OCI-LY3 (cell line): ENCODE results near the gene HES4.

Experiments
- H2AFZ ChIP-seq: fragments of 200-600, 300-600 bp; shearing (Covaris generic); 2 replicates; pipeline ENCODE4 v1.6.0; 2014; ENCODE audit warnings: antibody characterized with exemption, low read depth, low read length
- H3K27ac ChIP-seq: fragments of 200-600, 300-600 bp; sonication (generic); 2 replicates; pipeline ENCODE4 v1.5.1; 2014; ENCODE audit warnings: mild to moderate bottlenecking, low read length, moderate library complexity, mixed read lengths
- H3K27me3 ChIP-seq: fragments of 200-600, 300-600 bp; sonication (generic); 2 replicates; pipeline ENCODE4 v1.6.1; 2014; ENCODE audit warnings: low read depth, low read length, mixed read lengths
- H3K36me3 ChIP-seq: fragments of 200-600, 300-600 bp; sonication (generic); replicated peaks from 2 replicates; pipeline ENCODE3; 2014; ENCODE audit warnings: low read depth, low read length, mixed read lengths
- H3K4me1 ChIP-seq: fragments of 300-600, 200-600 bp; sonication (generic); 2 replicates; pipeline ENCODE4 v1.6.1; 2014; ENCODE audit warnings: low read length, mixed read lengths
- H3K4me2 ChIP-seq: fragments of 200-600, 300-600 bp; sonication (generic); 2 replicates; pipeline ENCODE4 v1.6.1; 2014; ENCODE audit warnings: low read length, mixed read lengths
- H3K4me3 ChIP-seq: fragments of 300-600, 200-600 bp; sonication (generic); 2 replicates; pipeline ENCODE4 v1.5.1; 2014; ENCODE audit warnings: antibody characterized with exemption, mild to moderate bottlenecking, low read length, moderate library complexity
- H3K79me2 ChIP-seq: fragments of 300-600, 200-600 bp; shearing (Covaris generic); 2 replicates; pipeline ENCODE4 v1.6.1; 2014; ENCODE audit warnings: mild to moderate bottlenecking, low read length, mixed read lengths
- H3K9ac ChIP-seq: fragments of 300-600, 200-600 bp; shearing (Covaris generic); 2 replicates; pipeline ENCODE4 v1.6.0; 2014; ENCODE audit warnings: mild to moderate bottlenecking, low read length, moderate library complexity
- H3K9me3 ChIP-seq: fragments of 200-600, 300-600 bp; shearing (Covaris generic); 2 replicates; pipeline ENCODE4 v1.6.1; 2014; ENCODE audit warnings: low read length, mixed read lengths; ENCODE audit not compliant: insufficient read depth
- H4K20me1 ChIP-seq: fragments of 200-600, 300-600 bp; sonication (generic); 2 replicates; pipeline ENCODE4 v1.6.1; 2016; ENCODE audit warnings: low read length, mixed read lengths; ENCODE audit not compliant: insufficient read depth
- CTCF ChIP-seq: fragments of 200-600, 300-600 bp; sonication (generic); IDR thresholded peaks from 2 replicates; pipeline ENCODE4 v1.5.1; 2014; ENCODE audit warnings: antibody characterized with exemption, low read length, low read depth
- EZH2phosphoT487 ChIP-seq: fragments of 200-600 bp; shearing (Covaris generic); IDR thresholded peaks from 2 replicates; pipeline ENCODE4 v1.6.1; 2018; ENCODE audit warnings: antibody characterized with exemption, mixed run types, low read depth

HES4 gene

GRCh38 chr1:1041092-1041523 is 41.2 kb upstream of the HES4 start:
- no peak overlapping the region for H3K27ac ChIP-seq
- peaks cover 6% of the 10 kb centered on the region; the same call in 1 of the 2 replicates for H4K20me1 ChIP-seq
- H3K9me3 ChIP-seq = no peaks in the 10 kb centered on the region
- no peak for TF ChIP-seq CTCF
- TF ChIP-seq EZH2phosphoT487 = no peak
- no peaks in the 10 kb centered on the region for H3K36me3 ChIP-seq
- H3K79me2 ChIP-seq = no peaks in the 10 kb centered on the region
- H2AFZ ChIP-seq = no peak overlapping the region
- H3K4me1 ChIP-seq = peaks cover 17% of the 10 kb centered on the region
- peaks cover 8% of the 10 kb centered on the region; the same call in 1 of the 2 replicates for H3K27me3 ChIP-seq
- H3K4me3 ChIP-seq = no peak overlapping the region
- no peak overlapping the region for H3K4me2 ChIP-seq
- no peak overlapping the region for H3K9ac ChIP-seq

DNA sequence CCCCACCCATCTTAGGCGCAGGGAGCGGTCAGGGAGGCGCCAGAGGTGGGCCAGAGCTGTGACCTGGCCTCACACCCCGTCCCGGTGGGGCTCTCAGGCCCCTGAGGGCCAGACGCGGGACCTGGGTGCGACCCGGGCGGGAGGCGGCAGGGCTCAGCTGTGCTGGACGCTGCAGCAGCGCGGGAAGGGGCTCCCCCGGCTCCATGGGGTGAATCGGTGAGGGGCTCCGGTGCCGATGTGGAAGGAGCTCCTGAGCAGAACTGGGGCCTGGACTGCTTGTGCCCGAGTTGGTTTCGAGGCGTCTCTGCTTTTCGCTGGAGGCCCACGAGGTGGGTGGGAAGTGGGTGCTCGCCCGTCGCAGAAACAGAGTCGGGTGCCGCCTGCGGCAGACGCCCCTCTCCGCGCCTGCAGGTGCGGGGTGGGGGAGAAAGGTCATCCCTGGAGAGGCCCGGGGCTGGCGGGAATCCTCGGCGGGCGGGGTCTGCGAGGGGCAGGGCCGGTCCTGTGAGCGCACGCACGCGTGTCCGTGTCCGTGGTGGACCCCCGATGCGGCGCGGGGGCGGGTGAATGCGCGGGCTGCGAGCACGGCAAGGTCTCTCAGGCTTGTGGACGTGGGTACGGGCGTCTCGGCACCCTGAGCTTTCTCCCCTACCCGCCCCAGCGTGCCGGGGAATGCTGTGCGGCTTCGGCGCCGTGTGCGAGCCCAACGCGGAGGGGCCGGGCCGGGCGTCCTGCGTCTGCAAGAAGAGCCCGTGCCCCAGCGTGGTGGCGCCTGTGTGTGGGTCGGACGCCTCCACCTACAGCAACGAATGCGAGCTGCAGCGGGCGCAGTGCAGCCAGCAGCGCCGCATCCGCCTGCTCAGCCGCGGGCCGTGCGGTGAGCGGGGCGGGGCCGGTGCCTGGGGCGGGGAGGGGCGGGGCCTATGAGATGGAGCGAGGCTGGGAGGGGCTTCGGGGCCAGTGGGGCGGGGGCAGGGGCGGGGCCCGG is 40.4 kb upstream of the HES4 start:
- H4K20me1 ChIP-seq = peaks cover 6% of the 10 kb centered on the region; the same call in 1 of the 2 replicates
- TF ChIP-seq EZH2phosphoT487 (no peak), CTCF (no peak)
- H3K4me1 ChIP-seq = peaks cover 17% of the 10 kb centered on the region
- H3K27me3 ChIP-seq = peaks cover 8% of the 10 kb centered on the region; the same call in 1 of the 2 replicates
- no peak overlapping the region for H3K9ac ChIP-seq
- no peaks in the 10 kb centered on the region for H3K9me3 ChIP-seq
- H3K36me3 ChIP-seq = no peaks in the 10 kb centered on the region
- no peak overlapping the region for H3K27ac ChIP-seq
- no peak overlapping the region for H2AFZ ChIP-seq
- H3K4me3 ChIP-seq = no peak overlapping the region
- H3K4me2 ChIP-seq = no peak overlapping the region
- H3K79me2 ChIP-seq = no peaks in the 10 kb centered on the region

- TF ChIP-seq EZH2phosphoT487 (no peak), CTCF (no peak)
- no peaks in the 10 kb centered on the region for H3K79me2 ChIP-seq
Measured at GRCh38 chr1:1039145-1039910, 39.4 kb upstream of the HES4 start.

More at GRCh38 chr1:1039145-1039910, 39.4 kb upstream of the HES4 start:
- Histone ChIP-seq H3K27me3 (peaks cover 8% of the 10 kb centered on the region; the same call in 1 of the 2 replicates), H3K4me3 (0 out of 2 replicates have a peak overlapping the region, but pooled peaks have one; percentile 20), H2AFZ (no peak overlapping the region), H3K9ac (no peak overlapping the region), H3K9me3 (no peaks in the 10 kb centered on the region), H3K4me2 (peak overlapping the region; percentile 50), H3K4me1 (peaks cover 17% of the 10 kb centered on the region), H3K27ac (no peak overlapping the region), H3K36me3 (no peaks in the 10 kb centered on the region), H4K20me1 (peaks cover 6% of the 10 kb centered on the region; the same call in 1 of the 2 replicates)
